ENCODE results near the gene RAVER2. TPM values are rescaled to one million over a fixed set of nuclear protein-coding genes. Genes with fewer than 3 reads are reported as not detected.

The RAVER2 gene
- total RNA-seq, 1 experiment from 2014 or later: 20.3 TPM

DNA sequence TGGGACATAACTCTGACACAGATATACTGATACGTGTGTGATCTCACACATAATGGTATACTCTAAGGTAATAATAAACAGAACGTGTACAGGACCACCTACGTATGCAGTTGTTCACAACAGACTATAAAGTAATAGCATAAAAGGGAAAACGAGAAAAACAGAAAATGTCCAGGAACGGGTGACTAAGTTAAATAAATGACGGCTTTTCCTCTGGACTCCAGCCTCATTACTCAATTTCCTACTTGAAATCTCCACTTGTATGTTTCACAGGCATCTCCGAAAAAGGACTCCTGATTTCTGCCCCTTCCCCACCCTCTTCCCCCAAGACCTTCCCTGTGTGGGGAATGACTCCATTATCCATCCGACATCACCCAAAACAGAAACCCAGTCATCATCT, 126.4 kb downstream of the RAVER2 start:
- TF ChIP-seq KAT7 (CRISPR knock-in tag; IDR thresholded peaks at IDR 0.05; ENCODE audit: borderline replicate concordance) (no peak), ARID4B (CRISPR knock-in tag; IDR thresholded peaks at IDR 0.05; ENCODE audit: borderline replicate concordance) (no peak), MLX (CRISPR knock-in tag; IDR thresholded peaks at IDR 0.05) (no peak), GRHL2 (CRISPR knock-in tag; IDR thresholded peaks at IDR 0.05; ENCODE audit: insufficient replicate concordance, severe bottlenecking) (no peak)
- TF ChIP-seq, protein P1, sequence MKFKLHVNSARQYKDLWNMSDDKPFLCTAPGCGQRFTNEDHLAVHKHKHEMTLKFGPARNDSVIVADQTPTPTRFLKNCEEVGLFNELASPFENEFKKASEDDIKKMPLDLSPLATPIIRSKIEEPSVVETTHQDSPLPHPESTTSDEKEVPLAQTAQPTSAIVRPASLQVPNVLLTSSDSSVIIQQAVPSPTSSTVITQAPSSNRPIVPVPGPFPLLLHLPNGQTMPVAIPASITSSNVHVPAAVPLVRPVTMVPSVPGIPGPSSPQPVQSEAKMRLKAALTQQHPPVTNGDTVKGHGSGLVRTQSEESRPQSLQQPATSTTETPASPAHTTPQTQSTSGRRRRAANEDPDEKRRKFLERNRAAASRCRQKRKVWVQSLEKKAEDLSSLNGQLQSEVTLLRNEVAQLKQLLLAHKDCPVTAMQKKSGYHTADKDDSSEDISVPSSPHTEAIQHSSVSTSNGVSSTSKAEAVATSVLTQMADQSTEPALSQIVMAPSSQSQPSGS (CRISPR knock-in tag; IDR thresholded peaks at IDR 0.05; ENCODE audit: borderline replicate concordance, low read depth): no peak
- TF ChIP-seq, protein P2, sequence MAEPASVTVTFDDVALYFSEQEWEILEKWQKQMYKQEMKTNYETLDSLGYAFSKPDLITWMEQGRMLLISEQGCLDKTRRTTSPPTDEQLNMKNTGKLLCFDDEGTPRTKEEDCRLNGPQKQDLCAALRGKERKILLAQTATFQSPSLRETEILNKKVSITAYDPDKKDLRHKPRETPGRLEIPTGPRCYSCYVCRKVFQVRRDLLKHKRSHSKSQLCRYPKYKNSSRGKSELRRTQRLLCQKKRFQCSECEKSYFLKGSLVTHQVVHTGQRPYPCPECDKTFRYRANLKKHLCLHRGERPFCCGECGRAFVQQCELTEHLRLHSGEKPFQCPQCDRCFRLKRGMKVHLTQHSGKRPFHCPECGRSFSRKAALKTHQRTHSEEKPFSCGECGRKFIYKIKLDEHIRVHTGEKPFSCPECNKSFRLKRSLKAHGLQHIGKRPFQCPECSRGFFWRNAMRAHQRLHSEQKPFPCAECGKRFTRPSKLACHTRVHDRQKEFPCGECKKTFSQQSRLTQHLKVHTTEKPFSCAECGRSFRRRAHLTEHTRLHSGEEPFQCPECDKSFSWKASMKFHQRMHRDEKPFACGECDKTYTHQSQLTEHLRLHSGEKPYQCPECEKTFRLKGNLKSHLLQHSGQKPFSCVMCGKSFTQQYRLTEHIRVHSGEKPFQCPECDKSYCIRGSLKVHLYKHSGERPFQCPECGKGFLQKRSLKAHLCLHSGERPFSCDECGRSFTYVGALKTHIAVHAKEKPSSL (CRISPR knock-in tag; conservative IDR thresholded peaks at IDR 0.05): no peak
- no peak overlapping the region for H3K4me3 Mint-ChIP-seq
- DNase-seq (ENCODE audit: low spot score): no peak
- no peak for ATAC-seq
- no peaks in the 10 kb centered on the region for H3K27me3 Mint-ChIP-seq (ENCODE audit: low read depth)
- ChIA-PET CTCF (no interaction called here), POLR2A (interaction anchor here (0.6 kb wide), 1 partner anchor 142 kb away, joined by 3 read pairs; no protein-coding TSS in a partner anchor)
- H3K36me3 Mint-ChIP-seq: peaks cover 10% of the 10 kb centered on the region
- H3K9me3 Mint-ChIP-seq: no peaks in the 10 kb centered on the region
- H3K27ac Mint-ChIP-seq: no peak overlapping the region
- H3K4me1 Mint-ChIP-seq: no peaks in the 10 kb centered on the region

GRCh38 chr1:64872067-64872466, 127.2 kb downstream of the RAVER2 start:
- no peak for DNase-seq (ENCODE audit: low spot score)
- Mint-ChIP-seq H3K4me1 (peaks cover under 1% of the 10 kb centered on the region), H3K4me3 (no peak overlapping the region), H3K27ac (no peak overlapping the region), H3K36me3 (peaks cover 4% of the 10 kb centered on the region), H3K27me3 (ENCODE audit: low read depth) (no peaks in the 10 kb centered on the region), H3K9me3 (no peaks in the 10 kb centered on the region)
- ChIA-PET CTCF (no interaction called here), POLR2A (no interaction called here)
- ATAC-seq: no peak
- no peak for TF ChIP-seq GTF2I (CRISPR knock-in tag; conservative IDR thresholded peaks at IDR 0.05)
- no peak for TF ChIP-seq MYBL2 (CRISPR knock-in tag; IDR thresholded peaks at IDR 0.05)
- TF ChIP-seq TP53 (CRISPR knock-in tag; IDR thresholded peaks at IDR 0.05): no peak
- no peak for TF ChIP-seq SMAD4 (CRISPR knock-in tag; IDR thresholded peaks at IDR 0.05)
- TF ChIP-seq ESRRA (CRISPR knock-in tag; IDR thresholded peaks at IDR 0.05; ENCODE audit: borderline replicate concordance): no peak
- no peak for TF ChIP-seq ZNF138 (CRISPR knock-in tag; conservative IDR thresholded peaks at IDR 0.05)
- TF ChIP-seq FOXP4 (CRISPR knock-in tag; IDR thresholded peaks at IDR 0.05): no peak
- TF ChIP-seq IRF1 (CRISPR knock-in tag; IDR thresholded peaks at IDR 0.05): no peak
- no peak for TF ChIP-seq ZNF671 (CRISPR knock-in tag; IDR thresholded peaks at IDR 0.05)
- TF ChIP-seq PREB (CRISPR knock-in tag; IDR thresholded peaks at IDR 0.05; ENCODE audit: borderline replicate concordance): no peak
- TF ChIP-seq NR1H2 (CRISPR knock-in tag; IDR thresholded peaks at IDR 0.05): no peak
- TF ChIP-seq, protein P3, sequence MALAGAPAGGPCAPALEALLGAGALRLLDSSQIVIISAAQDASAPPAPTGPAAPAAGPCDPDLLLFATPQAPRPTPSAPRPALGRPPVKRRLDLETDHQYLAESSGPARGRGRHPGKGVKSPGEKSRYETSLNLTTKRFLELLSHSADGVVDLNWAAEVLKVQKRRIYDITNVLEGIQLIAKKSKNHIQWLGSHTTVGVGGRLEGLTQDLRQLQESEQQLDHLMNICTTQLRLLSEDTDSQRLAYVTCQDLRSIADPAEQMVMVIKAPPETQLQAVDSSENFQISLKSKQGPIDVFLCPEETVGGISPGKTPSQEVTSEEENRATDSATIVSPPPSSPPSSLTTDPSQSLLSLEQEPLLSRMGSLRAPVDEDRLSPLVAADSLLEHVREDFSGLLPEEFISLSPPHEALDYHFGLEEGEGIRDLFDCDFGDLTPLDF (CRISPR knock-in tag; IDR thresholded peaks at IDR 0.05): no peak
- TF ChIP-seq RORB (CRISPR knock-in tag; IDR thresholded peaks at IDR 0.05): no peak
- no peak for TF ChIP-seq ZNF317 (CRISPR knock-in tag; IDR thresholded peaks at IDR 0.05; ENCODE audit: borderline replicate concordance, low read depth)
- no peak for TF ChIP-seq RELA (CRISPR knock-in tag; IDR thresholded peaks at IDR 0.05; ENCODE audit: borderline replicate concordance)
- TF ChIP-seq FOXJ3 (CRISPR knock-in tag; IDR thresholded peaks at IDR 0.05; ENCODE audit: borderline replicate concordance): no peak
